GM21381 (cell line): Measurements from ENCODE around the gene JPH4.
"Not testable (repeated sequence)": the region's sequence is repeated elsewhere in the genome, so short reads cannot be mapped to it uniquely, and the experiment has no call there.

ENCODE experiments used
- ATAC-seq: cut with Tn5 transposase; IDR thresholded peaks from one replicate; pipeline ENCODE4 v1.9.1; 2021; ENCODE audit warnings: mild to moderate bottlenecking, moderate library complexity; ENCODE audit not compliant: unreplicated experiment

The JPH4 gene

DNA sequence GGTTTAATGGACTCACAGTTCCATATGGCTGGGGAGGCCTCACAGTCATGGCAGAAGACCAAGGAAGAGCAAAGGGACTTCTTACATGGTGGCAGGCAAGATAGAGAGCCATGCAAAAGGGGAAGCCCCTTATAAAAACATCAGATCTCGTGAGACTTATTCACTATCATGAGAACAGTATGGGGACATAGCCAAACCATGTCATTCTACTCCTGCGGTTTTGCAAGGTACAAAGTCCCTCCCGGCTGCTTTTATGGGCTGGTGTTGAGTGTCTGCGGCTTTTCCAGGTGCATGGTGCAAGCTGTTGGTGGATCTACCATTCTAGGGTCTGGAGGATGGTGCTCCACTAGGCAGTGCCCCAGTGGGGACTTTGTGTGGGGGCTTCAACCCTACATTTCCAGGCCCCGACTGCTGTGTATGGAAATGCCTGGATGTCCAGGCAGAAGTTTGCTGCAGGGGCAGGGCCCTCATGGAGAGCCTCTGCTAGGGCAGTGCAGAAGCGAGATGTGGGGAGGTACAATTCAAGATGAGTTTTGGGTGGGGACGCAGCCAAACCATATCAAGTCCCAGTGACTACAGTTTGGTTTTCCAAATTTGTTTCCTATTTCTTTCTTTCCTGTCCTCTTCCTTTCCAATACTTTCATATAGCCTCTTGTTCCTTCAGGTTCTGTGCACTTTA is 31.0 kb upstream of the JPH4 start:
- ATAC-seq = not testable (repeated sequence)

DNA sequence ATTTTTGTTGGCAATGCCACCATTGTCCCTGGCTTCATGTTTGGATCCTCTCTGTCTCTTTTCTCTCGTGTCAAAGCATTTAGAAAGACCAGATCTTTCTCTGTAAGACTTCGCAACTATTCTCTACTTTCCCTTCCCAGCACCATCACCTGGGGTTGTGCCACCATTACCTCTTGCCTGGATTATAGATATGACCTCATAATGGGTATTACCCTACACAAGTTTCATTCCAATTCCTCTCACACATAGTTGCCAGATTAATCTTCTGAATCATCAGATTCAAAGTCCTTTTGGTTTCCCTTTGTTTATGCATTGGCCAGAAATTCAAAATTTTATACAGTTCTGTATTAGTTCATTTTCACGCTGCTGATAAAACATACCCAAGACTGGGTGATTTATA is 30.4 kb upstream of the JPH4 start:
- ATAC-seq = no peak

DNA sequence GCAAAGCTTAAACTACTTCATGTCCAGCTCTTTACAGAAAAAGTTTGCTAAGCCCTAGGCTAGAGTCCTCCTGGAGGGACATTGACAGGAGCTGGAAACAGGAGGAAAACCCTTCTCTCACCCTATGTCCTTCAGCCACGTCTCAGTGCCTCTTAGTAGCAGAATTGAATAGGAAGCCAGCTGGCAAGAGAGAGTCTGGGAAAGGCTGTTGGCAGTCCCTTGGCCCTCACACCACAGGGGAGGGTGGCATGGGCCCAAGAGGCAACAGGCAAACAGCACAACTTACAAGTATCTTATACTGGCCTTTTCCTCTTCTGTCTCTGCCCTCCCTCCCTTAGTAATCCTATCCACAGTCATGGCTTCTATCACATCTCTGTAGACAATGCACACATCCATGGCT is 29.9 kb upstream of the JPH4 start:
- ATAC-seq = no peak

DNA sequence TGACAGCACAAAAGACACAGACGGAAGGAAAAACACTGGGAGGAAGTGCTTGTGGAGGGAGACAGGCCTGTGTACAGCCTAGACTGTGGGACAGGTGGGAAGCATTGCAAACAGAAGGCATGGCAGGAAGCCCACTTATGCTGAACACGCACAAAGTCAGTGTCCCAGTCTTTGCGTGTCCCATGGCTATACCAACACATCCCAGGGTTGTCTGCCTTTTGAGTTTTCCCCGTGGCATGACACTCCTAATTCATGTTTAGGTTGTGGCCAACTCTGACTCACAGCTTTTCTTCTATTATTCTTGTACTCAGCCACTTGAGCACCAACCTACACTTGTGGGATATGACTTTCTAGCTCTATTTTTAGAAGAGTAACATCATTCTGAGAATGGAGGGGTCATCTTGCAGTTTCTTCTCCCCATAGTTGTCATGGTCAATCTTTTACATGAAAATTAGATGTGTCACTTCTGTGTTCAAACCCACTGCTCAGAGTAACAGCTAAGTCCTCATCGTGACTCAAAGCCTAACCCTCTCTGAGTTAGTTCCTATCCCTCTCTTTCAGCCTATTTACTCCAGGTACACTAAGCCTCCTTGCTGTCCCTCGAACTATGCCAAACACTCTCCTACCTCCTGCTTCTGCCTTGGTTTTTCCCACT is 27.5 kb upstream of the JPH4 start:
- peak; percentile 76 for ATAC-seq

DNA sequence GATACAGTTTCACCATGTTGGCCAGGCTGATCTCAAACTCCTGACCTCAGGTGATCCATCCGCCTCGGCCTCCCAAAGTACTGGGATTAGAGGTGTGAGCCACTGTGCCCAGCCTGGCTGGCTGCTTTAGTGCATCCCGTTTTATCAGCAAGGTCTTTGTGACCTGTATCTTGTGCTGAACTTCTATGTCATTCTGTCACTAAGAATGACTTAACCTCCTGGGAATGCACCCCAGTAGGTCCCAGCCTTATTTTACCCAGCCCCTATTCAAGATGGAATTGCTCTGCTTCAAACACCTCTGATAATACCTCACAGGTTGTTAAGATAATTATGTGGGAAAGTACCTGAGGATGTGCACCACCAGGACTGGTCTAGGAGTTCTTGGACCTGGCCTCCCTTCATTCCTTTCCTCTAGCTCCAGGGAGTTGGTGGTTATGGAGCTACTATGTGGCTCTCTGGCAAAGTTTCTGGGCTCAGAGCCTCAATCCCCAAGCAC is 26.1 kb upstream of the JPH4 start:
- ATAC-seq = no peak

- ATAC-seq = no peak
Measured at GRCh38 chr14:23604148-23604547, 25.6 kb upstream of the JPH4 start.

GRCh38 chr14:23603103-23603502 is 24.5 kb upstream of the JPH4 start:
- no peak for ATAC-seq

DNA sequence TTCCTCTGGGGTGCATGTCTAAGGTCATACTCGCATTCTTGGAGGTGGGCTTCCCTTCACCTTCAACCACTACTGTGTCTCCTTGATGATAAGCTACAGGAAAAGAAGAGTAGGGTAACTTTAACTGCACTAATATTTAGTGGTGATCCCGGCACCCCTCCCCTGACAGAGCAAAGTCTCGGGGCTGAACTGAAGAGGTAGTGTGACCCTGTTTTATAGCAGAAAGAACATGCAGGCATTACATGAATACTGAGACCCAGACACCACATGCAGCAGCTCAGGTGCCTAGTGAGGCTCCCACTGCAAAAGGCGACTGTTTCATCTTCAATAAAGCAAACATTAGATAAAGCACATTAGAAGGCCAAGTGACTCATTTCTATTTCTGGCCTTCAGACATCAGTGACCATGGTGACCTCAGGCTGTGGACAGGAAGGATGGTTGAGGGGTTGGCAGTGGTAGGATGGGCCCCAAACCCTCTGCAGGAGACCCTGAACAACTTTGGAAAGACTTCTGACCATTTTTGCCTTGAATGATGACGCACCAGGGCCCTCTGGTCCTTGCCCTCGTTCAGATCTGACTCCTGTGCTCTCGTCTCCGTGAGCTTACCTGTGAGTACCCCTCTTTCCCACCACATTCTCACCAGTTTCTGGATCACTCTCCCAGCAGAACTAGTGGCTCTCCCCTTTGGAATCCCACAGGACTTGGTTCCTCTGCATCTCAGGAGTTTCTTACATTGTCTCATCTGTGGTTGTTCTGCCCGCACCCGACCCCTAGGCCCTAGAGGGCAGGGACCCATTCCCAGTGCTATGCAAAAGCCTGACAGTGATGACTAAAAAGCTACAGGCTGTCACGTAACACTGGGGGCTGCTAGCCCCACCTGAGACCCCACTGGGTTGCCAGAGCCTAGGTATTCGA is 23.8 kb upstream of the JPH4 start:
- no peak for ATAC-seq

- ATAC-seq = no peak
Measured at GRCh38 chr14:23601845-23602180, 23.2 kb upstream of the JPH4 start.

- no peak for ATAC-seq
Measured at GRCh38 chr14:23601424-23601823, 22.8 kb upstream of the JPH4 start.

DNA sequence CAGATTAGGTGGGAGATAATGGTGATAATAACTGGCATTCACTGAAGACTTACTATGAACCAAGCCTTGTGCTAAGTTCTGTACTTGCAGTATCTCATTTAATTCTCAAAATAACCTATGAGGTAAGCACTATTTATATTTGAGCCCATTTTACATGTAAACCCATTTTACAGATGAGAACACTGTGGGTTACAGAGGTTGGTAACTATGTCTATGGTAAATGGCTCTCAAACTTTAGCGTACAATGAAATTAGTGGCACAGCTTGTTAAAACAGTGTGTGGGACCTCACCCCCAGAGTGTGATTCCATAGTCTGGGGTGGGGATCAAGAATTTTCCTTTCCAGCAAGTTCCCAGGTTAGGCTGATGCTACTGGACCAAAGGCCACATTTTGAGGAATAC is 22.2 kb upstream of the JPH4 start:
- no peak for ATAC-seq

- no peak for ATAC-seq
Measured at GRCh38 chr14:23600322-23600707, 21.7 kb upstream of the JPH4 start.

DNA sequence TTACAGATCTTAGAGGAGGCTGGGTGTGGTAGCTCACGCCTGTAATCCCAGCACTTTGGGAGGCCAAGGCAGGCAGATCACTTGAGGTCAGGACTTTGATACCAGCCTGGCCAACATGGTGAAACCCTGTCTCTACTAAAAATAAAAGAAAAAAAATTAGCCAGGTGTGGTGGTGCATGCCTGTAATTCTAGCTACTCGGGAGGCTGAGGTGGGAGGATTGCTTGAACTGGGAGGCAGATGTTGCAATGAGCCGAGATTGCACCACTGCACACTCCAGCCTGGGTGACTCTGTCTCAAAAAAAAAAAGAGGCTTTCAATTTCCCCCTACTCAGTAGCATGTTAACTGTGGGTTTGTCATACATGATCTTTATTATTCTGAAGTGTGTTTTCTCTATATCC is 15.6 kb upstream of the JPH4 start:
- ATAC-seq = not testable (repeated sequence)

DNA sequence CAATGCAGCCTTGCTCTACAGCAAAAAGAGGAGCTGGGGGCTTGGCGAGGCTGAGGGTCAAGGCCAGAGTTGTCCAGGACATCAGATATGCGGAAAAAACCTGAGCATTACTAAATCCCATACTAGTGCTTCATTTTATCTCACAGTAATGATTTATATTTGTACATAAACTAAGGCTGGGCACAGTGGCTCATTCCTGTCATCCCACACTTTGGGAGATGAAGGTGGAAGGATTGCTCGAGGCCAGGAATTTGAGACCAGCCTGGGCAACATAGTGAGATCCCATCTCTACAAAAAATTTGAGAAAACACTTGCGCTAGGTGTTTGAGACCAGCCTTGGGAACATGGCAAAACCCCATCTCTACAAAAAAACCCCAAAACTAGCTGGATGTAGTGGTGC is 11.6 kb upstream of the JPH4 start:
- no peak for ATAC-seq

GRCh38 chr14:23589606-23590005 is 11.0 kb upstream of the JPH4 start:
- ATAC-seq = no peak

GRCh38 chr14:23588884-23589598 is 10.5 kb upstream of the JPH4 start:
- peak; percentile 97 for ATAC-seq

GRCh38 chr14:23584527-23585203 is 6.1 kb upstream of the JPH4 start:
- not testable (repeated sequence) for ATAC-seq

DNA sequence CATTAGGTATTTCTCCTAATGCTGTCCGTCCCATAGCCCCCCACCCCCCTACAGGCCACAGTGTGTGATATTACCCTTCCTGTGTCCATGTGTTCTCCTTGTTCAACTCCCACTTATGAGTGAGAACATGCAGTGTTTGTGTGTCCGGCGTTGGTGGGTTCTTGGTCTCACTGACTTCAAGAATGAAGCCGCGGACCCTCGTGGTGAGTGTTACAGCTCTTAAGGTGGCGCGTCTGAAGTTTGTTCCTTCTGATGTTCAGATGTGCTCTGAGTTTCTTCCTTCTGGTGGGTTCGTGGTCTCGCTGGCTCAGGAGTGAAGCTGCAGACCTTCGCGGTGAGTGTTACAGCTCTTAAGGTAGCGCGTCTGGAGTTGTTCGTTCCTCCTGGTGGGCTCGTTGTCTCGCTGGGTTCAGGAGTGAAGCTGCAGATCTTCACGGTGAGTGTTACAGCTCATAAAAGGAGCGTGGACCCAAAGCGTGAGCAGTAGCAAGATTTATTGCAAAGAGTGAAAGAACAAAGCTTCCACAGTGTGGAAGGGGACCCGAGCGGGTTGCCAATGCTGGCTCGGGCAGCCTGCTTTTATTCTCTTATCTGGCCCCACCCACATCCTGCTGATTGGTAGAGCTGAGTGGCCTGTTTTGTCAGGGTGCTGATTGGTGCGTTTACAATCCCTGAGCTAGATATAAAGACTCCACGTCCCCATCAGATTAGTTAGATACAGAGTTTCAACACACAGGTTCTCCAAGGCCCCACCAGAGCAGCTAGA is 5.4 kb upstream of the JPH4 start:
- not testable (repeated sequence) for ATAC-seq

DNA sequence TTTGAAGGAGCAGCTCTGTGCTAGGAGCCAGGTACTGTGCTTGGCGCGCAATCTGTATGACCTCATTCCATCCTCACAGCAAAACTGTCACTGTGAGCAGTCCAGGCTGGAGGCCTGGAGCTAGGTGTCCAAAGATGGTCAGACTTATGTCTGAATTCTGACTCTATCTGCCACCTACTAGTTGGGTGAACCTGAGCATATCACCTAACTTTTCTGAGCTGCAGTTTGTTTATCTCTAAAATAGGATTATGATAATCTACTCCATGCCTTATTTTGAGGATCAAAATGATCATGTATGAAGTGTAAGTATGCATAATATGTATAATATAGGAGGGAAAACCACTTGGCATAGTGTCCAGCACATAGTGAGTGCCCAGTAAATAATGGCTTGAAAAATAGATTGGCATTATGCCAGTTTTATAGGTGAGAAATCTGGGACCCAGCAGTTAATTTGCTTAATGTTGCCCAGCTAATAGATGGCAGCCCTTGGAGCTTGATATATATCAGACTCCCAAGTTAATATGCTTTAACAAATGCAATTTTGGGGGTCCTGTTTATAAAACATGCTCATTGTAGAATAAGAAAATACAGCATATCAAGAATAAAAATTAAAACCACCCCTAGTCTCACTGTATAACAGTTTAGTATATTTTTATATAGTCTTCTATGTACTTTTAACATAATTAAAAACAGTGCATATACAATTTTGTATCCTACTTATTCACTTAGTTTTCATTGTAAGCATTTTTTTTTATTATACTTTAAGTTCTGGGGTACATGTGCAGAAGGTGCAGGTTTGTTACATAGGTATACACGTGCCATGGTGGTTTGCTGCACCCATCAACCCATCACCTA is 4.5 kb upstream of the JPH4 start:
- no peak for ATAC-seq
